GM19023 (cell line): Measurements from ENCODE around the gene MYMK.

Source experiments
- ATAC-seq: cut with Tn5 transposase; IDR thresholded peaks from one replicate; pipeline ENCODE4 v1.9.1; 2021; ENCODE audit warnings: mild to moderate bottlenecking, moderate library complexity; ENCODE audit not compliant: unreplicated experiment

MYMK gene

GRCh38 chr9:133470427-133470924 lies 54.3 kb downstream of the MYMK start:
- ATAC-seq: no peak

- no peak for ATAC-seq
Measured at GRCh38 chr9:133468777-133469421, 55.9 kb downstream of the MYMK start.

- ATAC-seq: no peak
Measured at GRCh38 chr9:133468374-133468773, 56.4 kb downstream of the MYMK start.

GRCh38 chr9:133467101-133467500 lies 57.7 kb downstream of the MYMK start:
- ATAC-seq: no peak

GRCh38 chr9:133465984-133466383 lies 58.8 kb downstream of the MYMK start:
- ATAC-seq: no peak

- no peak for ATAC-seq
Measured at GRCh38 chr9:133464638-133465037, 60.1 kb downstream of the MYMK start.
